Mononuclear cell (primary cell): ENCODE results near the gene INAVA. TPM values are rescaled to one million over a fixed set of nuclear protein-coding genes. Genes with fewer than 3 reads are reported as not detected.
A peak's percentile ranks its signal among the peaks of the same experiment; 100 is the strongest.

Experiments used
- H3K27me3 ChIP-seq: 2 replicates; pipeline ENCODE4 v1.6.0; 2011; ENCODE audit warnings: low read length, control low read depth; ENCODE audit not compliant: insufficient read depth
- H3K4me1 ChIP-seq: 2 replicates; pipeline ENCODE4 v1.5.1; 2011; ENCODE audit warnings: mild to moderate bottlenecking, low read length, control low read depth; ENCODE audit not compliant: insufficient read depth
- H3K4me3 ChIP-seq: 2 replicates; pipeline ENCODE4 v1.5.1; 2011; ENCODE audit warnings: mild to moderate bottlenecking, low read length, moderate library complexity
- H3K9me3 ChIP-seq: 2 replicates; pipeline ENCODE4 v1.5.1; 2011; ENCODE audit warnings: low read depth, mild to moderate bottlenecking, control low read depth, low read length
- total RNA-seq: library from RNA; depleted of rRNA; stranded (reverse); fragments of >200 nt; gene quantifications from one replicate; pipeline ENCODE4 v1.2.3, GENCODE V29; 2012

Gene INAVA
- total RNA-seq, 1 donor: under 0.01 TPM

DNA sequence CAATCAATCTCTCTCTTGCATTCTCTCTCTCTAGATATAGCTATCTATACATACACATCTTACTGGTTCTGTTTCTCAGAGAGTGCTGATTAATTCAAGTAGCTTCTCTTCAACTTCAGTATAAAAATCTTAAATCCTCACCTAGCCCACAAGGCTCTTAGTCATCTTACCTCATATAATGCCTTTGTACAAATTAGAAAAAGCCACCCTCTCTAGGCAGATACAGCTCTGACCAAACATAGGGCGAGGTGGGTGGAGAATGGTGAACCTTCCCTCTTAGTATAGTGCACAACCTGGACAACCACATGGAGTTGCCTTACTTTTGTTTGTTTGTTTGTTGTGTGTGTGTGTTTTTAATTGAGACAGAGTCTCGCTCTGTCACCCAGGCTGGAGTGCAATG lies 5.1 kb upstream of the INAVA start:
- Histone ChIP-seq H3K9me3 (no peaks in the 10 kb centered on the region), H3K4me1 (peaks cover 59% of the 10 kb centered on the region), H3K27me3 (peaks cover 18% of the 10 kb centered on the region), H3K4me3 (no peak overlapping the region)

DNA sequence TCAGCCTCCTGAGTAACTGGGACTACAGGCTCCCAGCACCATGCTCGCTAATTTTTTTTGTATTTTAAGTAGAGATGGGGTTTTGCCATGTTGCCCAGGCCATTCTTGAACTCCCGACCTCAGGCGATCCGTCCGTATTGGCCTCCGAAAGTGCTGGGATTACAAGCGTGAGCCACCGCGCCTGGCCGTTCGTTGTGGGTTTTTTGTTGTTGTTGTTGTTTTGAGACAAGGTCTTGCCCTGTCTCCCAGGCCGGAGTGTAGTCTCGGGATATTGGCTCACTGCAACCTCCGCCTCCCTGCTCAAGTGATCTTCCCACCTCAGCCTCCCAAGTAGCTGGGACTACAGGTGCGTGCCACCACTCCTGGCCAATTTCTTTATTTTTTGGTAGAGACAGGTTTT lies 4.7 kb upstream of the INAVA start:
- Histone ChIP-seq H3K9me3 (no peaks in the 10 kb centered on the region), H3K4me3 (no peak overlapping the region), H3K27me3 (peaks cover 18% of the 10 kb centered on the region), H3K4me1 (peaks cover 59% of the 10 kb centered on the region)

DNA sequence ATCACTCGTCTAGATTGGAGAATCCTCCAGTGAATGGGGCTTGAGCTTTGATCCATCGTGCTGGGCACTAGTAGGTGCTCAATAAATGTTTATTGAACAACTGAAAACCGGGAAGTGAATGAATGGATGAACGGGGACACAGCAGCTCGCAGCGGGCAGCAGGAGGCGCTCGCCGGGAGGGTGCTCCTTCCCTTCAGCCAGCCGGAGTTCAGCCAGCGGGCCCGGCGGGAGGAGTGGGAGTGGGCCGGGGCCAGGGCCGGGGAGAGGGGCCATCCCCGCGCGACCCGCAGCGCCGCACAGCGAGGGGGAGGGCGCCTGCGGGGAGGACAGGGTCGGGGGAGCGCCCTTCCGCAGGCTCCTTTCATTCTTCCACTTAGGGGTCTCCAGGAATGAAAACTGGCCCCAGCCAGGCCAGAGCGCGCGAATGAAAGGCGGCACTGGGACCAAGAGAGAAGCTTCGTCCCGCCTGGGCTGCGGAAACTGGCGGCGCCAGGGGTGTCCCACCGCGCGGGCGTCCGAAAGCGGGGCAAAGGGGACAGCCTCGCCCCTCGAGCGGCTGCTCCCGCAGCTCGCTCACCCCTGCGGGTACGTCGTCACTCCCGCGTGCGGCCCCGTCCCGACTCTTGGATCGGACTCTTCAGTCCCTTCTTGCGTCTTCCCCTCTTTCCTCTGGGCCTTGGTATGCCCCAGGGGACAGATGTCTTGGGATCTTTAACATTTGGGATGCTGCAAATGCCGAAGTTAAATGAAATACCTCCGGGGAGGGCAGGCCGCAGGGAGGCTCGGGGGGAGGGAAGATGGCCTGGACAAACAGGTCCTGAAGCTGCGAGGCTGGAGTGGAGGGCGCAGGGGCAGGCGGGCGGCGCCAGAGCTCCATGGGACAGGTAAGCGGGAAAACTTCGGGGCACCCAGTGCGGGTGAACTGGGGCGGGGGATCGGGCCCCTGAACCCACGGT lies 3.6 kb upstream of the INAVA start:
- Histone ChIP-seq H3K9me3 (no peaks in the 10 kb centered on the region), H3K4me3 (peak overlapping the region; percentile 35), H3K27me3 (peaks cover 18% of the 10 kb centered on the region), H3K4me1 (peaks cover 59% of the 10 kb centered on the region)

- Histone ChIP-seq H3K4me1 (peaks cover 58% of the 10 kb centered on the region), H3K4me3 (no peak overlapping the region), H3K9me3 (no peaks in the 10 kb centered on the region), H3K27me3 (peaks cover 18% of the 10 kb centered on the region)
Observed at GRCh38 chr1:200891774-200892157, 2.9 kb upstream of the INAVA start.

DNA sequence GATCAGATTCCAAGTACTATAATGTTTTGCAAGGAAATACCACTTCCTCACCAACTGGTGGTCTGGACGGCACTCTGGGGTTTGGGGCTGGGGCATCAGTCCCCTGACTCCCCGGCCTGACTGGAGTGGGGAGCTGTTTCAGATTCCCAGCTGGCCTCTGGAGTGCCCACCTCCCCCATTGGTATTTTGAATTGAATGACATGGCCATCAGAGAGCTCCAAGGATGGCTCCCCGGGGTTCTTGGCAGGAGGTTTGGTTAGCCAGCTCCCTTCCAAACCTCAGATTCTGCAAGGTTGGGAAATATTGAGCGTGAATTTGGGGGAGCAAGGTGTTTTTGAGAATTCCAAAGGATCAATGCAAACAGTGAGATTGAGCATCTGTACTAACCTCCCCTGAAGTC lies 2.2 kb upstream of the INAVA start:
- Histone ChIP-seq H3K4me3 (no peak overlapping the region), H3K4me1 (peaks cover 50% of the 10 kb centered on the region), H3K9me3 (no peaks in the 10 kb centered on the region), H3K27me3 (peaks cover 18% of the 10 kb centered on the region)

DNA sequence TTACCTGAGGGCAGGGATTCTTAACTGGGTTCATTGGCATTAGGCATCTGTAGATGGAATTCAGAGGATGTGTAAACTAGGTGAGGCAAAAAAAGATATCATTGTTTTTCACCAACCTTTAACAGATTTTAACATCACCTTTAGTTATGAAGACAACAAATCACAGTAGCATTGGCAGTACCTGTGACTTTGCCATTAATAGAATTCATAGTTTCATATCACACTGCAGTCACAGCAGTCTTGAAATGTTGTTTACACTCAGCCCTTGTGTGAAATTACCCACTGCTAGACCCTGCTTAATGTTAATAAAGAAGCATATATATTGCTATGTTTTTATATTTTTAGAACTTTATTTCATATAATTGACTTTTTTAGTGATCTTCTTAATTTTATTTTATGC lies 1.7 kb upstream of the INAVA start:
- peaks cover 46% of the 10 kb centered on the region for H3K4me1 ChIP-seq
- no peak overlapping the region for H3K4me3 ChIP-seq
- H3K27me3 ChIP-seq: peaks cover 18% of the 10 kb centered on the region
- H3K9me3 ChIP-seq: no peaks in the 10 kb centered on the region

- Histone ChIP-seq H3K4me1 (peaks cover 41% of the 10 kb centered on the region), H3K9me3 (no peaks in the 10 kb centered on the region), H3K4me3 (no peak overlapping the region), H3K27me3 (peaks cover 18% of the 10 kb centered on the region)
Observed at GRCh38 chr1:200893411-200893901, 1.2 kb upstream of the INAVA start.

DNA sequence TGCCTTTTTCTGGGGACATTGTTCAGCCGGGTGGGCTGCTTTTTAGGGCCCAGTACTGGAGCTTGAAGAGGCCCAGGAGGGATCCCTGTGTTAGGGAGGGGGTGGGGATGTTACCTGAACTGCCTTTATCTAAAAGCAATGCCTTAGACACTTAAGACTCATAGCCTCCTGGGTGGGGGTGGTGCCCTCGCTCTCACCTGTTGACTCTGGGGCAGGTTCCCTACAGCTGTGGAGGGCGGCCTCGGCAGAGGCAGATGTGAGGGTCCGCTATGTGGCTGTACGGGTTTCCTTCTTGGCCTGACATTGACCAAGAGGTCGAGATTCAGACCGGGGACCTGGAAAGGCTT lies 716 bp downstream of the INAVA start:
- H3K4me1 ChIP-seq: peaks cover 22% of the 10 kb centered on the region
- H3K9me3 ChIP-seq: no peaks in the 10 kb centered on the region
- peaks cover 18% of the 10 kb centered on the region for H3K27me3 ChIP-seq
- H3K4me3 ChIP-seq: no peak overlapping the region

GRCh38 chr1:200895801-200896530 lies 1.3 kb downstream of the INAVA start:
- Histone ChIP-seq H3K4me3 (no peak overlapping the region), H3K27me3 (peaks cover 18% of the 10 kb centered on the region), H3K9me3 (no peaks in the 10 kb centered on the region), H3K4me1 (peaks cover 16% of the 10 kb centered on the region)

DNA sequence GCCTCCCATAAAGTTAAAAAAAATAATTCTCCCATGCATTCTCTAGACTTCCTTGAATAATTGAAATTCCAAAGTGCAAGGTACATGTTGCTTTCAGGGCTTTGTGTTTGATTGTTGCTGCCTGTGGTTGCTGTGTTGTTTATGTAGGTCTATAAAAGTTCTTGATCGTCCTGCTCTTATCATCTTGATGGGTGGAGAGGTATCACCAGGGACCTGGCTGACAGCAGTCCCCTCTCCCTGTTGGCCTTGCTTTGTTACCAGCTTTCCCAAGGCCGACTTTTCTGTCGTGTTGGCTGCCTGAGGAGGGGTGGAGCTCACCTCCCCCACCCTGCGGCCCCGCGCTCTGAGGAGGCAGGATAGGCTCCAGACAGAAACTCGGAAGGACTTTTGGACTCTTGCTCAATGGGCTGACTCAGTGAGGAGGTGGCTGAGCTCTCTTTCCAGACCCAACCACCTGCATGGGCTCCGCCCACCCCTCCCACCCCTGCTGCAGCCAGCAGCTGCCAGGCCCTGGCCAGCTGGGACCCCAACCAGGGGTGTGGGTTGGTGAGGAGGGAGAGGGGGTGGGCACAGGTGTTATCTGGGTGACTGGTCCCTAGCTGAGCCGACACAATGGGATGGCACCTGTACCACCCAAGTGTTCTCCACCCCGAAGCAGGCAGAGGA lies 2.0 kb downstream of the INAVA start:
- H3K4me3 ChIP-seq: no peak overlapping the region
- H3K9me3 ChIP-seq: no peaks in the 10 kb centered on the region
- H3K27me3 ChIP-seq: peaks cover 14% of the 10 kb centered on the region
- H3K4me1 ChIP-seq: peaks cover 9% of the 10 kb centered on the region

GRCh38 chr1:200897259-200897658 lies 2.6 kb downstream of the INAVA start:
- H3K9me3 ChIP-seq: no peaks in the 10 kb centered on the region
- no peak overlapping the region for H3K4me3 ChIP-seq
- H3K27me3 ChIP-seq: peaks cover 8% of the 10 kb centered on the region
- peaks cover 3% of the 10 kb centered on the region for H3K4me1 ChIP-seq

DNA sequence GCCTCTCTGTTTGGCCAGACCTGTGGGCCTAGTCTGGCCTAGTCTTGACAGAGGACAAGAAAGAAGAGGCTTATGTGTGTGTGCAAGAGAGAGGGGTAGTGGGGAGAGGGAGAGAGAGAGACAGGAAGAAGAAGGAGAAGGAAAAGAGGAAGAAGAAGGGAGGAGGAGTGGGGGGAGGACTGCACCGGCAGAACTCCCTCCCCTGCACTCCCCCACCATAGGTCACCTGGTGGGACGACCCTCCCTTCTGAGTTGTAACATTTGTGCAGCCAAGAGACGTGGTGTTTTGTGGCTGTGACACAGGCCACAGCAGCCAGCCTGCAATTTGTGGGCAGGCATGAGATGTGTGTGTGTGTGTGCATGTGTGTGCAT lies 4.3 kb downstream of the INAVA start:
- Histone ChIP-seq H3K4me1 (no peaks in the 10 kb centered on the region), H3K27me3 (no peaks in the 10 kb centered on the region)

GRCh38 chr1:200899451-200899915 lies 4.8 kb downstream of the INAVA start:
- Histone ChIP-seq H3K4me3 (no peak overlapping the region), H3K9me3 (no peaks in the 10 kb centered on the region), H3K27me3 (no peaks in the 10 kb centered on the region), H3K4me1 (no peaks in the 10 kb centered on the region)

More for the DNA sequence above, 4.3 kb downstream of the INAVA start:
- Histone ChIP-seq H3K9me3 (no peaks in the 10 kb centered on the region), H3K4me3 (no peak overlapping the region)

GRCh38 chr1:200899954-200900867 lies 5.5 kb downstream of the INAVA start:
- Histone ChIP-seq H3K27me3 (no peaks in the 10 kb centered on the region), H3K9me3 (no peaks in the 10 kb centered on the region), H3K4me1 (peaks cover 3% of the 10 kb centered on the region), H3K4me3 (no peak overlapping the region)
